GM12878 (cell line): ENCODE data around the gene SPATA19. TPM values are rescaled to one million over a fixed set of nuclear protein-coding genes. Genes with fewer than 3 reads are reported as not detected.

Source experiments
- ATAC-seq: fragments of 200-7000 bp; cut with Tn5 transposase; 3 replicates; pipeline ENCODE4 v1.9.1; 2020; ENCODE audit warnings: mild to moderate bottlenecking, moderate library complexity
- BruUV-seq: library from RNA; stranded (reverse); fragments of 400-500 nt; replicated peaks from 2 replicates; lab custom pipeline; 2021; lab: Mats Ljungman, UMichigan
- CTCF ChIA-PET: fragments of 300-600 bp; sonication (Branson Sonifier 250); formaldehyde crosslinking; extraction: SDS; loops from one replicate; lab custom pipeline; 2021; ENCODE audit warnings: inconsistent platforms; lab: Yijun Ruan, JAX
- POLR2A ChIA-PET: fragments of 350-600 bp; formaldehyde crosslinking; extraction: SDS; loops from one replicate; lab custom pipeline; 2021; ENCODE audit warnings: inconsistent platforms; lab: Charles Lee
- RAD21 ChIA-PET: fragments of 300-600 bp; sonication (Branson Sonifier 250); formaldehyde crosslinking; loops from one replicate; lab custom pipeline; 2023; ENCODE audit warnings: antibody characterized with exemption; ENCODE audit not compliant: unreplicated experiment; lab: Charles Lee
- SMC1A ChIA-PET: fragments of 300-600 bp; sonication (Branson Sonifier 250); formaldehyde crosslinking; loops from one replicate; lab custom pipeline; 2023; ENCODE audit not compliant: unreplicated experiment, uncharacterized antibody; lab: Charles Lee
- DNase-seq: peaks from one replicate; pipeline ENCODE4 v3.0.0-alpha.2; 2011; ENCODE audit warnings: low read depth, low spot score
- FAIRE-seq: peaks from 3 replicates; lab custom pipeline; 2011; peaks lifted over from hg19 to GRCh38; lab: Jason Lieb, UNC
- H2AFZ ChIP-seq: 2 replicates; pipeline ENCODE4 v1.6.0; 2011; ENCODE audit warnings: low read depth, low read length, control low read depth; ENCODE audit not compliant: control insufficient read depth
- H3K27ac ChIP-seq: 2 replicates; pipeline ENCODE4 v1.5.1; 2011; ENCODE audit warnings: control low read depth; ENCODE audit not compliant: control insufficient read depth, insufficient read depth
- H3K27me3 ChIP-seq, 2 experiments: replicated peaks in 1 of 2; 2 replicates each; pipeline versions ENCODE4 v1.6.0 to v1.6.1; 2011; ENCODE audit warnings: low read length in 1 of 2; ENCODE audit not compliant: control insufficient read depth in 2 of 2, insufficient read depth in 2 of 2
- H3K36me3 ChIP-seq, 2 experiments: 2 replicates each; pipeline ENCODE4 v1.5.1; 2011; ENCODE audit warnings: low read length in 1 of 2; ENCODE audit not compliant: control insufficient read depth in 2 of 2, insufficient read depth in 2 of 2
- H3K4me1 ChIP-seq: 2 replicates; pipeline ENCODE4 v1.6.1; 2011; ENCODE audit warnings: mild to moderate bottlenecking, low read length, moderate library complexity, mixed read lengths; ENCODE audit not compliant: control insufficient read depth, insufficient read depth
- H3K4me2 ChIP-seq: 2 replicates; pipeline ENCODE4 v1.6.0; 2011; ENCODE audit warnings: control low read depth; ENCODE audit not compliant: control insufficient read depth, insufficient read depth
- H3K4me3 ChIP-seq: fragments of 200-600 bp; sonication (generic); 2 replicates; pipeline ENCODE4 v1.5.1; 2016
- H3K79me2 ChIP-seq: 2 replicates; pipeline ENCODE4 v1.6.0; 2011; ENCODE audit warnings: low read length; ENCODE audit not compliant: control insufficient read depth, insufficient read depth
- H3K9ac ChIP-seq: 2 replicates; pipeline ENCODE4 v1.8.0; 2011; ENCODE audit warnings: low read length, control low read depth, mixed read lengths; ENCODE audit not compliant: control insufficient read depth, insufficient read depth
- H3K9me3 ChIP-seq: replicated peaks from 3 replicates; pipeline ENCODE4 v1.5.1; 2011; ENCODE audit warnings: mild to moderate bottlenecking, low read length; ENCODE audit not compliant: control insufficient read depth, insufficient read depth
- H4K20me1 ChIP-seq: 2 replicates; pipeline ENCODE4 v1.6.0; 2011; ENCODE audit not compliant: control insufficient read depth, insufficient read depth
- FOS ChIP-seq: IDR thresholded peaks from 3 replicates; pipeline ENCODE4 v1.6.1; 2011; ENCODE audit warnings: borderline replicate concordance; ENCODE audit not compliant: insufficient read length; ENCODE audit errors: extremely low read depth
- HDAC6 ChIP-seq: fragments of 200-600 bp; sonication (generic); IDR thresholded peaks from one replicate; pipeline ENCODE4 v1.8.0; 2017; ENCODE audit warnings: antibody characterized with exemption; ENCODE audit not compliant: unreplicated experiment
- NFYA ChIP-seq: IDR thresholded peaks from 2 replicates; pipeline ENCODE4 v1.6.1; 2011; ENCODE audit warnings: low read depth, mild to moderate bottlenecking, low read length, improper control_type of control experiment, borderline replicate concordance
- NRF1 ChIP-seq: conservative IDR thresholded peaks from 2 replicates; pipeline ENCODE4 v1.6.1; 2011; ENCODE audit warnings: mild to moderate bottlenecking, low read depth, low read length, improper control_type of control experiment
- STAT3 ChIP-seq: IDR thresholded peaks from 2 replicates; pipeline ENCODE4 v1.6.1; 2011; ENCODE audit warnings: low read depth, low read length, improper control_type of control experiment
- SUZ12 ChIP-seq: fragments of 200-600 bp; sonication (generic); IDR thresholded peaks from one replicate; pipeline ENCODE4 v1.6.1; 2018; ENCODE audit warnings: antibody characterized with exemption, mild to moderate bottlenecking; ENCODE audit not compliant: unreplicated experiment
- WGBS: methylation state at CpG from one replicate; pipeline ENCODE4 v1.1.6; 2016; ENCODE audit warnings: low lambda C conversion rate; ENCODE audit not compliant: insufficient replicate concordance, insufficient coverage; ENCODE audit errors: missing lambda C conversion rate; 5-methylcytosine and 5-hydroxymethylcytosine counted together
- in situ Hi-C: fragments of 300-500 bp; cut with MboI; formaldehyde crosslinking; loops from 9 replicates; pipeline ENCODE4 v1.14.3; 2018; ENCODE audit warnings: mixed read lengths
- intact Hi-C: fragments of 100-400 bp; cut with micrococcal nuclease; formaldehyde crosslinking; loops from one replicate; pipeline ENCODE4 v1.14.2; 2022; ENCODE audit not compliant: unreplicated experiment
- polyA plus RNA-seq, 11 experiments: library from polyadenylated mRNA; depleted of rRNA in 4 of 11; unstranded in 6 of 11; stranded (reverse) in 5 of 11; fragments of >200 nt; fragmentation: Nextera tagmentation in 4 of 11; fragmentation: Illumina TruSeq in 1 of 11; extraction: Ambion mirVana in 4 of 11; extraction: Trizol in 1 of 11; gene quantifications; 1 replicate in 1 of 11; 2 replicates in 10 of 11; pipeline versions ENCODE4 v1.2.1 to v1.2.3, GENCODE V29; 2011 to 2016; ENCODE audit warnings: inconsistent platforms in 2 of 11, missing spikeins in 2 of 11, low read depth in 1 of 11
- total RNA-seq, 4 experiments: library from RNA; depleted of rRNA in 3 of 4; stranded (reverse); fragments of >200 nt in 3 of 4; fragmentation: Illumina TruSeq in 1 of 4; extraction: Trizol in 1 of 4; gene quantifications; 2 replicates each; pipeline versions ENCODE4 v1.2.1 to v1.2.3, GENCODE V29; 2013 to 2021
- TF ChIP-seq, protein P1 (sequence below): fragments of 450-650 bp; formaldehyde crosslinking; IDR thresholded peaks from 2 replicates; pipeline ENCODE4 v1.5.0; 2022; ENCODE audit warnings: mild to moderate bottlenecking, missing genetic modification characterization
- TF ChIP-seq, protein P2 (sequence below): fragments of 450-650 bp; IDR thresholded peaks from 2 replicates; pipeline ENCODE4 v1.6.1; 2018; ENCODE audit warnings: mild to moderate bottlenecking, low read depth, moderate library complexity; ENCODE audit not compliant: partially characterized antibody
- TF ChIP-seq, protein P3 (sequence below): IDR thresholded peaks from 2 replicates; pipeline ENCODE4 v1.6.1; 2012; ENCODE audit warnings: improper control_type of control experiment, low read depth, low read length; ENCODE audit not compliant: insufficient replicate concordance

The SPATA19 gene
- total and polyA plus RNA-seq, 10 of the 15 experiments (the other 5 are each of a cell fraction or from before 2014, with no cell fraction given), result not detected

GRCh38 chr11:133889893-133890292 is 44.6 kb upstream of the SPATA19 start:
- ATAC-seq (no peak), FAIRE-seq (no peak), DNase-seq (no peak)
- BruUV-seq, result no TSS peak
- CTCF ChIA-PET, result no interaction called here
- POLR2A ChIA-PET, result no interaction called here
- RAD21 ChIA-PET, result no interaction called here
- Histone ChIP-seq H3K79me2 (no peaks in the 10 kb centered on the region), H4K20me1 (no peaks in the 10 kb centered on the region), H3K9me3 (no peaks in the 10 kb centered on the region; the same call in 2 of the 3 replicates), H3K4me1 (peaks cover 1% of the 10 kb centered on the region), H3K27ac (no peak overlapping the region), H3K4me3 (no peak overlapping the region), H3K4me2 (no peak overlapping the region), H3K9ac (no peak overlapping the region), H2AFZ (no peak overlapping the region), H3K36me3 (no peaks in the 10 kb centered on the region), H3K27me3 (no peaks in the 10 kb centered on the region; a peak in 1 of 4 replicates)
- TF ChIP-seq, protein P1, sequence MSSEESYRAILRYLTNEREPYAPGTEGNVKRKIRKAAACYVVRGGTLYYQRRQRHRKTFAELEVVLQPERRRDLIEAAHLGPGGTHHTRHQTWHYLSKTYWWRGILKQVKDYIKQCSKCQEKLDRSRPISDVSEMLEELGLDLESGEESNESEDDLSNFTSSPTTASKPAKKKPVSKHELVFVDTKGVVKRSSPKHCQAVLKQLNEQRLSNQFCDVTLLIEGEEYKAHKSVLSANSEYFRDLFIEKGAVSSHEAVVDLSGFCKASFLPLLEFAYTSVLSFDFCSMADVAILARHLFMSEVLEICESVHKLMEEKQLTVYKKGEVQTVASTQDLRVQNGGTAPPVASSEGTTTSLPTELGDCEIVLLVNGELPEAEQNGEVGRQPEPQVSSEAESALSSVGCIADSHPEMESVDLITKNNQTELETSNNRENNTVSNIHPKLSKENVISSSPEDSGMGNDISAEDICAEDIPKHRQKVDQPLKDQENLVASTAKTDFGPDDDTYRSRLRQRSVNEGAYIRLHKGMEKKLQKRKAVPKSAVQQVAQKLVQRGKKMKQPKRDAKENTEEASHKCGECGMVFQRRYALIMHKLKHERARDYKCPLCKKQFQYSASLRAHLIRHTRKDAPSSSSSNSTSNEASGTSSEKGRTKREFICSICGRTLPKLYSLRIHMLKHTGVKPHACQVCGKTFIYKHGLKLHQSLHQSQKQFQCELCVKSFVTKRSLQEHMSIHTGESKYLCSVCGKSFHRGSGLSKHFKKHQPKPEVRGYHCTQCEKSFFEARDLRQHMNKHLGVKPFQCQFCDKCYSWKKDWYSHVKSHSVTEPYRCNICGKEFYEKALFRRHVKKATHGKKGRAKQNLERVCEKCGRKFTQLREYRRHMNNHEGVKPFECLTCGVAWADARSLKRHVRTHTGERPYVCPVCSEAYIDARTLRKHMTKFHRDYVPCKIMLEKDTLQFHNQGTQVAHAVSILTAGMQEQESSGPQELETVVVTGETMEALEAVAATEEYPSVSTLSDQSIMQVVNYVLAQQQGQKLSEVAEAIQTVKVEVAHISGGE (CRISPR knock-in tag), result no peak
- TF ChIP-seq, protein P2, sequence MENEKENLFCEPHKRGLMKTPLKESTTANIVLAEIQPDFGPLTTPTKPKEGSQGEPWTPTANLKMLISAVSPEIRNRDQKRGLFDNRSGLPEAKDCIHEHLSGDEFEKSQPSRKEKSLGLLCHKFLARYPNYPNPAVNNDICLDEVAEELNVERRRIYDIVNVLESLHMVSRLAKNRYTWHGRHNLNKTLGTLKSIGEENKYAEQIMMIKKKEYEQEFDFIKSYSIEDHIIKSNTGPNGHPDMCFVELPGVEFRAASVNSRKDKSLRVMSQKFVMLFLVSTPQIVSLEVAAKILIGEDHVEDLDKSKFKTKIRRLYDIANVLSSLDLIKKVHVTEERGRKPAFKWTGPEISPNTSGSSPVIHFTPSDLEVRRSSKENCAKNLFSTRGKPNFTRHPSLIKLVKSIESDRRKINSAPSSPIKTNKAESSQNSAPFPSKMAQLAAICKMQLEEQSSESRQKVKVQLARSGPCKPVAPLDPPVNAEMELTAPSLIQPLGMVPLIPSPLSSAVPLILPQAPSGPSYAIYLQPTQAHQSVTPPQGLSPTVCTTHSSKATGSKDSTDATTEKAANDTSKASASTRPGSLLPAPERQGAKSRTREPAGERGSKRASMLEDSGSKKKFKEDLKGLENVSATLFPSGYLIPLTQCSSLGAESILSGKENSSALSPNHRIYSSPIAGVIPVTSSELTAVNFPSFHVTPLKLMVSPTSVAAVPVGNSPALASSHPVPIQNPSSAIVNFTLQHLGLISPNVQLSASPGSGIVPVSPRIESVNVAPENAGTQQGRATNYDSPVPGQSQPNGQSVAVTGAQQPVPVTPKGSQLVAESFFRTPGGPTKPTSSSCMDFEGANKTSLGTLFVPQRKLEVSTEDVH, result no peak
- no peak for TF ChIP-seq NFYA
- TF ChIP-seq, protein P3, sequence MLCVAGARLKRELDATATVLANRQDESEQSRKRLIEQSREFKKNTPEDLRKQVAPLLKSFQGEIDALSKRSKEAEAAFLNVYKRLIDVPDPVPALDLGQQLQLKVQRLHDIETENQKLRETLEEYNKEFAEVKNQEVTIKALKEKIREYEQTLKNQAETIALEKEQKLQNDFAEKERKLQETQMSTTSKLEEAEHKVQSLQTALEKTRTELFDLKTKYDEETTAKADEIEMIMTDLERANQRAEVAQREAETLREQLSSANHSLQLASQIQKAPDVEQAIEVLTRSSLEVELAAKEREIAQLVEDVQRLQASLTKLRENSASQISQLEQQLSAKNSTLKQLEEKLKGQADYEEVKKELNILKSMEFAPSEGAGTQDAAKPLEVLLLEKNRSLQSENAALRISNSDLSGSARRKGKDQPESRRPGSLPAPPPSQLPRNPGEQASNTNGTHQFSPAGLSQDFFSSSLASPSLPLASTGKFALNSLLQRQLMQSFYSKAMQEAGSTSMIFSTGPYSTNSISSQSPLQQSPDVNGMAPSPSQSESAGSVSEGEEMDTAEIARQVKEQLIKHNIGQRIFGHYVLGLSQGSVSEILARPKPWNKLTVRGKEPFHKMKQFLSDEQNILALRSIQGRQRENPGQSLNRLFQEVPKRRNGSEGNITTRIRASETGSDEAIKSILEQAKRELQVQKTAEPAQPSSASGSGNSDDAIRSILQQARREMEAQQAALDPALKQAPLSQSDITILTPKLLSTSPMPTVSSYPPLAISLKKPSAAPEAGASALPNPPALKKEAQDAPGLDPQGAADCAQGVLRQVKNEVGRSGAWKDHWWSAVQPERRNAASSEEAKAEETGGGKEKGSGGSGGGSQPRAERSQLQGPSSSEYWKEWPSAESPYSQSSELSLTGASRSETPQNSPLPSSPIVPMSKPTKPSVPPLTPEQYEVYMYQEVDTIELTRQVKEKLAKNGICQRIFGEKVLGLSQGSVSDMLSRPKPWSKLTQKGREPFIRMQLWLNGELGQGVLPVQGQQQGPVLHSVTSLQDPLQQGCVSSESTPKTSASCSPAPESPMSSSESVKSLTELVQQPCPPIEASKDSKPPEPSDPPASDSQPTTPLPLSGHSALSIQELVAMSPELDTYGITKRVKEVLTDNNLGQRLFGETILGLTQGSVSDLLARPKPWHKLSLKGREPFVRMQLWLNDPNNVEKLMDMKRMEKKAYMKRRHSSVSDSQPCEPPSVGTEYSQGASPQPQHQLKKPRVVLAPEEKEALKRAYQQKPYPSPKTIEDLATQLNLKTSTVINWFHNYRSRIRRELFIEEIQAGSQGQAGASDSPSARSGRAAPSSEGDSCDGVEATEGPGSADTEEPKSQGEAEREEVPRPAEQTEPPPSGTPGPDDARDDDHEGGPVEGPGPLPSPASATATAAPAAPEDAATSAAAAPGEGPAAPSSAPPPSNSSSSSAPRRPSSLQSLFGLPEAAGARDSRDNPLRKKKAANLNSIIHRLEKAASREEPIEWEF, result no peak
- TF ChIP-seq STAT3, result no peak
- no peak for TF ChIP-seq HDAC6
- TF ChIP-seq NRF1, result no peak
- no peak for TF ChIP-seq SUZ12
- no peak for TF ChIP-seq FOS
- in situ Hi-C loops (no loop called here), intact Hi-C loops (no loop called here)
- 18% methylated on average over 3 of the region's 3 CpGs for WGBS
- SMC1A ChIA-PET, result no interaction called here
